Adrenal gland (tissue), 5 donors: ENCODE data around the gene YY1.

Experiments used
- POLR2A ChIP-seq, 2 donors: fragments of 450-650 bp; IDR thresholded peaks; one replicate each; pipeline ENCODE4 v1.6.1; 2017; ENCODE audit warnings: antibody characterized with exemption in 2 of 2, mild to moderate bottlenecking in 2 of 2, moderate library complexity in 1 of 2
- TF ChIP-seq, protein P1 (sequence below), 6 experiments: fragments of 450-650 bp in 4 of 6; fragments of 200-600 bp in 2 of 6; sonication (generic) in 1 of 6; IDR thresholded peaks; 1 replicate in 5 of 6; 2 replicates in 1 of 6; pipeline versions ENCODE4 v1.5.1 to v1.8.0; 2016 to 2021; ENCODE audit warnings: antibody characterized with exemption in 6 of 6, mild to moderate bottlenecking in 2 of 6, moderate library complexity in 1 of 6
- donor health status: DM: no; HTN: no; CAD: no.

DNA sequence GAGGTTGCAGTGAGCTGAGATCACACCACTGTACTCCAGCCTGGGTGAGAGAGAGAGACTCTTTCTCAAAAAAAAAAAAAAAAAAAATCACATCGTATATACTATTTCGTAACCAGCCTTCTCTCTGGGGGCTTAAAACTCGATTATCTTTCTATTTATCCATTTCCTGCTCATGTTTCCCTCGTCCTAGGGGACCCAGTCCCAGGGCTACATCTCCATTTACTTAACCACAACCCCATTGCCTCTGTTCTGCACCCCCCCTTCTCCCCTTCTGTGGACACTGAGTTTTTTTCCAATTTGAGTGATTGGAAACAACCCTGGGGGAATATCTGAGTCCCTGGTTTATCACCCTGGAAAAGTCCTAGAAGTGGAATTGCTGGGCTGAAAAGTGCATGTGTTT is 36.2 kb upstream of the YY1 start:
- TF ChIP-seq, protein P1, sequence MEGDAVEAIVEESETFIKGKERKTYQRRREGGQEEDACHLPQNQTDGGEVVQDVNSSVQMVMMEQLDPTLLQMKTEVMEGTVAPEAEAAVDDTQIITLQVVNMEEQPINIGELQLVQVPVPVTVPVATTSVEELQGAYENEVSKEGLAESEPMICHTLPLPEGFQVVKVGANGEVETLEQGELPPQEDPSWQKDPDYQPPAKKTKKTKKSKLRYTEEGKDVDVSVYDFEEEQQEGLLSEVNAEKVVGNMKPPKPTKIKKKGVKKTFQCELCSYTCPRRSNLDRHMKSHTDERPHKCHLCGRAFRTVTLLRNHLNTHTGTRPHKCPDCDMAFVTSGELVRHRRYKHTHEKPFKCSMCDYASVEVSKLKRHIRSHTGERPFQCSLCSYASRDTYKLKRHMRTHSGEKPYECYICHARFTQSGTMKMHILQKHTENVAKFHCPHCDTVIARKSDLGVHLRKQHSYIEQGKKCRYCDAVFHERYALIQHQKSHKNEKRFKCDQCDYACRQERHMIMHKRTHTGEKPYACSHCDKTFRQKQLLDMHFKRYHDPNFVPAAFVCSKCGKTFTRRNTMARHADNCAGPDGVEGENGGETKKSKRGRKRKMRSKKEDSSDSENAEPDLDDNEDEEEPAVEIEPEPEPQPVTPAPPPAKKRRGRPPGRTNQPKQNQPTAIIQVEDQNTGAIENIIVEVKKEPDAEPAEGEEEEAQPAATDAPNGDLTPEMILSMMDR (IDR thresholded peaks at IDR 0.05): no peak
- no peak for TF ChIP-seq POLR2A (IDR thresholded peaks at IDR 0.05)
